K562 (cell line): ENCODE data around the gene SPRN. TPM values are rescaled to one million over a fixed set of nuclear protein-coding genes. Genes with fewer than 3 reads are reported as not detected.
A peak's percentile ranks its signal among the peaks of the same experiment; 100 is the strongest.

Experiments used
- BRF1 ChIP-seq: IDR thresholded peaks from 3 replicates; pipeline ENCODE4 v1.6.1; 2011; ENCODE audit warnings: borderline replicate concordance, mild to moderate bottlenecking; ENCODE audit not compliant: insufficient read length; ENCODE audit errors: extremely low read depth
- CBX2 ChIP-seq: fragments of 200-600 bp; sonication (generic); IDR thresholded peaks from one replicate; pipeline ENCODE4 v1.6.1; 2012; ENCODE audit warnings: mild to moderate bottlenecking, low read length, inconsistent platforms; ENCODE audit not compliant: insufficient read depth, poor library complexity, severe bottlenecking
- DNMT1 ChIP-seq: fragments of 450-650 bp; IDR thresholded peaks from 2 replicates; pipeline ENCODE4 v1.6.1; 2016; ENCODE audit warnings: antibody characterized with exemption, mild to moderate bottlenecking
- ELF2 ChIP-seq: fragments of 250-450 bp; sonication (Bioruptor Pico); IDR thresholded peaks from 2 replicates; pipeline ENCODE4 v1.5.0; 2021; ENCODE audit warnings: mild to moderate bottlenecking
- HDGF ChIP-seq: fragments of 450-650 bp; IDR thresholded peaks from 2 replicates; pipeline ENCODE4 v1.6.1; 2016
- JUN ChIP-seq, 2 experiments: sonication (generic) in 1 of 2; formaldehyde crosslinking in 1 of 2; IDR thresholded peaks; 2 replicates each; pipeline versions ENCODE4 v1.6.1 to v1.8.0; 2012 to 2022; ENCODE audit warnings: borderline replicate concordance in 2 of 2, mild to moderate bottlenecking in 2 of 2, improper control_type of control experiment in 1 of 2, low read depth in 1 of 2, low read length in 1 of 2, missing genetic modification reagents in 1 of 2
- JUNB ChIP-seq: fragments of 450-650 bp; formaldehyde crosslinking; conservative IDR thresholded peaks from 2 replicates; pipeline ENCODE4 v1.4.0; 2020; ENCODE audit warnings: mild to moderate bottlenecking
- JUND ChIP-seq, 2 experiments: IDR thresholded peaks; 2 replicates in 1 of 2; 3 replicates in 1 of 2; pipeline ENCODE4 v1.6.1; 2011; ENCODE audit warnings: borderline replicate concordance in 2 of 2, low read depth in 2 of 2, low read length in 2 of 2, improper control_type of control experiment in 1 of 2, missing biosample characterization in 1 of 2, missing genetic modification characterization in 1 of 2, missing genetic modification reagents in 1 of 2
- MLX ChIP-seq, 2 experiments: fragments of 450-650 bp in 1 of 2; sonication (generic) in 1 of 2; formaldehyde crosslinking; conservative IDR thresholded peaks; 2 replicates each; pipeline versions ENCODE4 v1.4.0 to v1.8.1; 2020 to 2022; ENCODE audit warnings: mild to moderate bottlenecking in 1 of 2, missing genetic modification reagents in 1 of 2
- MTA3 ChIP-seq: fragments of 450-650 bp; formaldehyde crosslinking; IDR thresholded peaks from 2 replicates; pipeline ENCODE4 v1.6.1; 2017; ENCODE audit warnings: mild to moderate bottlenecking, borderline replicate concordance
- RREB1 ChIP-seq: fragments of 250-450 bp; sonication (Bioruptor Pico); IDR thresholded peaks from 2 replicates; pipeline ENCODE4 v1.4.0; 2020
- SREBF1 ChIP-seq: fragments of 150-350 bp; IDR thresholded peaks from 2 replicates; pipeline ENCODE4 v1.6.1; 2014; ENCODE audit warnings: antibody characterized with exemption, low read depth, low read length, borderline replicate concordance
- SRF ChIP-seq, 2 experiments: fragments of 250-450, 450-650 bp in 1 of 2; sonication (Bioruptor Pico) in 1 of 2; sonication (generic) in 1 of 2; formaldehyde crosslinking; IDR thresholded peaks; 2 replicates each; pipeline versions ENCODE4 v1.5.0 to v1.5.1; 2020 to 2022; ENCODE audit warnings: mild to moderate bottlenecking in 1 of 2, missing genetic modification reagents in 1 of 2
- polyA plus RNA-seq, 8 experiments: library from polyadenylated mRNA; depleted of rRNA in 4 of 8; stranded (reverse) in 5 of 8; unstranded in 3 of 8; fragments of >200 nt; fragmentation: Nextera tagmentation in 2 of 8; fragmentation: Illumina TruSeq in 1 of 8; extraction: Ambion mirVana in 2 of 8; extraction: Trizol in 1 of 8; gene quantifications; 2 replicates each; pipeline versions ENCODE4 v1.2.1 to v1.2.3, GENCODE V29; 2011 to 2014; ENCODE audit warnings: inconsistent platforms in 1 of 8, missing spikeins in 1 of 8
- total RNA-seq, 7 experiments: library from RNA; depleted of rRNA in 6 of 7; stranded (reverse); fragments of >200 nt in 6 of 7; fragmentation: Illumina TruSeq in 2 of 7; extraction: Trizol in 2 of 7; gene quantifications; 2 replicates each; pipeline versions ENCODE4 v1.2.1 to v1.2.3, GENCODE V29; 2011 to 2021; ENCODE audit warnings: low replicate concordance in 1 of 7
- TF ChIP-seq, protein P1 (sequence below): fragments of 450-650 bp; formaldehyde crosslinking; conservative IDR thresholded peaks from 2 replicates; pipeline ENCODE4 v1.4.0; 2022; ENCODE audit warnings: mild to moderate bottlenecking, missing genetic modification characterization
- TF ChIP-seq, protein P2 (sequence below), 3 experiments: IDR thresholded peaks in 2 of 3; conservative IDR thresholded peaks in 1 of 3; 2 replicates each; pipeline ENCODE4 v1.5.1; 2011 to 2012; ENCODE audit warnings: low read length in 3 of 3, mild to moderate bottlenecking in 3 of 3, control low read depth in 2 of 3, improper control_type of control experiment in 1 of 3, inconsistent platforms in 1 of 3, low read depth in 1 of 3, mixed read lengths in 1 of 3, moderate library complexity in 1 of 3; ENCODE audit not compliant: insufficient read depth in 2 of 3

The SPRN gene
- total and polyA plus RNA-seq, 9 of the 15 experiments (the other 6 are each of a cell fraction or from before 2014, with no cell fraction given), result 0.04 TPM; not detected in 8

GRCh38 chr10:133453516-133454203 lies 29.2 kb upstream of the SPRN start, which contains the start of gene SCART1 (continued):
- no peak for TF ChIP-seq CBX2
- TF ChIP-seq MTA3, result no peak
- TF ChIP-seq ELF2 (CRISPR knock-in tag), result peak; percentile 39; the same call in 1 of the 2 replicates
- TF ChIP-seq BRF1, result no peak
- TF ChIP-seq, protein P1, sequence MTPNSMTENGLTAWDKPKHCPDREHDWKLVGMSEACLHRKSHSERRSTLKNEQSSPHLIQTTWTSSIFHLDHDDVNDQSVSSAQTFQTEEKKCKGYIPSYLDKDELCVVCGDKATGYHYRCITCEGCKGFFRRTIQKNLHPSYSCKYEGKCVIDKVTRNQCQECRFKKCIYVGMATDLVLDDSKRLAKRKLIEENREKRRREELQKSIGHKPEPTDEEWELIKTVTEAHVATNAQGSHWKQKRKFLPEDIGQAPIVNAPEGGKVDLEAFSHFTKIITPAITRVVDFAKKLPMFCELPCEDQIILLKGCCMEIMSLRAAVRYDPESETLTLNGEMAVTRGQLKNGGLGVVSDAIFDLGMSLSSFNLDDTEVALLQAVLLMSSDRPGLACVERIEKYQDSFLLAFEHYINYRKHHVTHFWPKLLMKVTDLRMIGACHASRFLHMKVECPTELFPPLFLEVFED, result no peak
- TF ChIP-seq JUND (IDR thresholded peaks at IDR 0.05; ENCODE audit: borderline replicate concordance, low read depth, low read length), result 0 out of 2 replicates have a peak, but pooled peaks have one; percentile 3
- TF ChIP-seq JUND (tag; IDR thresholded peaks at IDR 0.05; ENCODE audit: borderline replicate concordance, low read depth, low read length), result no peak
- TF ChIP-seq HDGF, result no peak
- TF ChIP-seq SREBF1, result peak; percentile 92
- TF ChIP-seq JUNB (CRISPR knock-in tag), result no peak
- TF ChIP-seq RREB1 (CRISPR knock-in tag), result peak; percentile 71; the same call in 1 of the 2 replicates
- TF ChIP-seq, protein P2, sequence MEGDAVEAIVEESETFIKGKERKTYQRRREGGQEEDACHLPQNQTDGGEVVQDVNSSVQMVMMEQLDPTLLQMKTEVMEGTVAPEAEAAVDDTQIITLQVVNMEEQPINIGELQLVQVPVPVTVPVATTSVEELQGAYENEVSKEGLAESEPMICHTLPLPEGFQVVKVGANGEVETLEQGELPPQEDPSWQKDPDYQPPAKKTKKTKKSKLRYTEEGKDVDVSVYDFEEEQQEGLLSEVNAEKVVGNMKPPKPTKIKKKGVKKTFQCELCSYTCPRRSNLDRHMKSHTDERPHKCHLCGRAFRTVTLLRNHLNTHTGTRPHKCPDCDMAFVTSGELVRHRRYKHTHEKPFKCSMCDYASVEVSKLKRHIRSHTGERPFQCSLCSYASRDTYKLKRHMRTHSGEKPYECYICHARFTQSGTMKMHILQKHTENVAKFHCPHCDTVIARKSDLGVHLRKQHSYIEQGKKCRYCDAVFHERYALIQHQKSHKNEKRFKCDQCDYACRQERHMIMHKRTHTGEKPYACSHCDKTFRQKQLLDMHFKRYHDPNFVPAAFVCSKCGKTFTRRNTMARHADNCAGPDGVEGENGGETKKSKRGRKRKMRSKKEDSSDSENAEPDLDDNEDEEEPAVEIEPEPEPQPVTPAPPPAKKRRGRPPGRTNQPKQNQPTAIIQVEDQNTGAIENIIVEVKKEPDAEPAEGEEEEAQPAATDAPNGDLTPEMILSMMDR (IDR thresholded peaks at IDR 0.05 in 2 of 3, conservative IDR thresholded peaks at IDR 0.05 in 1 of 3; ENCODE audit: insufficient read depth in 2 of 3, low read depth in 1 of 3, low read length in 3 of 3), result 0 out of 6 replicates have a peak, but pooled peaks of 1 of the 3 experiments have one; percentile 6
- no peak for TF ChIP-seq JUN (IDR thresholded peaks at IDR 0.05; ENCODE audit: borderline replicate concordance, low read depth, low read length)
- no peak for TF ChIP-seq JUN (CRISPR knock-in tag; IDR thresholded peaks at IDR 0.05; ENCODE audit: borderline replicate concordance)
- TF ChIP-seq SRF (CRISPR knock-in tag; IDR thresholded peaks at IDR 0.05), result no peak
- TF ChIP-seq MLX (CRISPR knock-in tag; conservative IDR thresholded peaks at IDR 0.05), result no peak
- no peak for TF ChIP-seq DNMT1
